ENCODE data around the gene GPATCH2L. TPM values are rescaled to one million over a fixed set of nuclear protein-coding genes. Genes with fewer than 3 reads are reported as not detected.

GPATCH2L gene
- total RNA-seq, 2 donors from 2014 or later, result 53.0 to 58.5 TPM

- intact Hi-C loops (cut with DNase I), result no loop called here
These were observed 39.6 kb downstream of the GPATCH2L start for GRCh38 chr14:76191297-76191696.

GRCh38 chr14:76193696-76194095 lies 42.0 kb downstream of the GPATCH2L start:
- intact Hi-C loops (cut with DNase I), result no loop called here
- no peak for DNase-seq (ENCODE audit: low spot score)

More at GRCh38 chr14:76191297-76191696, 39.6 kb downstream of the GPATCH2L start:
- DNase-seq (ENCODE audit: low spot score), result no peak

- intact Hi-C loops (cut with DNase I), result no loop called here
- no peak for DNase-seq (ENCODE audit: low spot score)
These were observed 42.6 kb downstream of the GPATCH2L start for GRCh38 chr14:76194327-76194726.

GRCh38 chr14:76195003-76195402 lies 43.3 kb downstream of the GPATCH2L start:
- DNase-seq (ENCODE audit: low spot score), result no peak
- intact Hi-C loops (cut with DNase I), result no loop called here

- intact Hi-C loops (cut with DNase I), result no loop called here
These were observed 45.4 kb downstream of the GPATCH2L start for GRCh38 chr14:76196980-76197695.

GRCh38 chr14:76201162-76201561 lies 49.4 kb downstream of the GPATCH2L start:
- DNase-seq (ENCODE audit: low spot score), result no peak
- intact Hi-C loops (cut with DNase I), result no loop called here

More at GRCh38 chr14:76196980-76197695, 45.4 kb downstream of the GPATCH2L start:
- DNase-seq (ENCODE audit: low spot score), result no peak

- intact Hi-C loops (cut with DNase I), result no loop called here
- DNase-seq (ENCODE audit: low spot score), result peak; percentile 76
These were observed 51.6 kb downstream of the GPATCH2L start for GRCh38 chr14:76203086-76204001.

GRCh38 chr14:76204461-76205230 lies 52.9 kb downstream of the GPATCH2L start:
- DNase-seq (ENCODE audit: low spot score), result no peak
- intact Hi-C loops (cut with DNase I), result no loop called here

- intact Hi-C loops (cut with DNase I), result no loop called here
- DNase-seq (ENCODE audit: low spot score), result no peak
These were observed 54.0 kb downstream of the GPATCH2L start for GRCh38 chr14:76205708-76206107.

GRCh38 chr14:76208340-76208739 lies 56.6 kb downstream of the GPATCH2L start:
- intact Hi-C loops (cut with DNase I), result no loop called here
- DNase-seq (ENCODE audit: low spot score), result no peak

- no peak for DNase-seq (ENCODE audit: low spot score)
- intact Hi-C loops (cut with DNase I), result no loop called here
These were observed 60.5 kb downstream of the GPATCH2L start for GRCh38 chr14:76212242-76212641.

GRCh38 chr14:76217179-76217578 lies 65.5 kb downstream of the GPATCH2L start:
- intact Hi-C loops (cut with DNase I), result no loop called here
- DNase-seq (ENCODE audit: low spot score), result no peak

GRCh38 chr14:76218662-76219061 lies 66.9 kb downstream of the GPATCH2L start:
- no peak for DNase-seq (ENCODE audit: low spot score)
- intact Hi-C loops (cut with DNase I), result no loop called here

GRCh38 chr14:76219873-76220272 lies 68.2 kb downstream of the GPATCH2L start:
- intact Hi-C loops (cut with DNase I), result no loop called here

GRCh38 chr14:76227450-76228050 lies 75.8 kb downstream of the GPATCH2L start:
- DNase-seq (ENCODE audit: low spot score), result no peak
- intact Hi-C loops (cut with DNase I), result no loop called here

More at GRCh38 chr14:76219873-76220272, 68.2 kb downstream of the GPATCH2L start:
- DNase-seq (ENCODE audit: low spot score), result no peak

- no peak for DNase-seq (ENCODE audit: low spot score)
- intact Hi-C loops (cut with DNase I), result no loop called here
These were observed 76.4 kb downstream of the GPATCH2L start for GRCh38 chr14:76228138-76228537.

GRCh38 chr14:76232800-76233199 lies 81.1 kb downstream of the GPATCH2L start:
- intact Hi-C loops (cut with DNase I), result no loop called here

GRCh38 chr14:76235628-76236027 lies 83.9 kb downstream of the GPATCH2L start:
- intact Hi-C loops (cut with DNase I), result no loop called here

More at GRCh38 chr14:76232800-76233199, 81.1 kb downstream of the GPATCH2L start:
- DNase-seq (ENCODE audit: low spot score), result no peak

More at GRCh38 chr14:76235628-76236027, 83.9 kb downstream of the GPATCH2L start:
- no peak for DNase-seq (ENCODE audit: low spot score)

All from posterior vena cava (tissue), 2 donors.